H1 (cell line): ENCODE data around the gene MYL5. TPM values are rescaled to one million over a fixed set of nuclear protein-coding genes. Genes with fewer than 3 reads are reported as not detected.

Experiments used
- CBX8 ChIP-seq: fragments of 300-800, 300-1000 bp; sonication (generic); IDR thresholded peaks from 2 replicates; pipeline ENCODE4 v1.7.1; 2016; ENCODE audit warnings: low read depth, low read length, borderline replicate concordance
- E2F6 ChIP-seq: IDR thresholded peaks from 2 replicates; pipeline ENCODE4 v1.6.1; 2012; ENCODE audit warnings: inconsistent platforms
- EP300 ChIP-seq, 2 experiments: IDR thresholded peaks; 1 replicate in 1 of 2; 2 replicates in 1 of 2; pipeline ENCODE4 v1.6.1; 2011 to 2012; ENCODE audit warnings: low read depth in 2 of 2, low read length in 2 of 2, mild to moderate bottlenecking in 2 of 2, borderline replicate concordance in 1 of 2, inconsistent platforms in 1 of 2, moderate library complexity in 1 of 2
- HDAC6 ChIP-seq: IDR thresholded peaks from one replicate; pipeline ENCODE4 v1.7.1; 2012; ENCODE audit warnings: low read depth, mild to moderate bottlenecking, inconsistent platforms, low read length, moderate library complexity
- NANOG ChIP-seq: IDR thresholded peaks from 2 replicates; pipeline ENCODE4 v1.6.1; 2011; ENCODE audit warnings: low read length, low read depth, mild to moderate bottlenecking, inconsistent platforms; ENCODE audit not compliant: insufficient read depth, poor library complexity, severe bottlenecking
- polyA plus RNA-seq, 7 experiments: library from polyadenylated mRNA; depleted of rRNA in 3 of 7; stranded (reverse) in 5 of 7; unstranded in 2 of 7; fragments of >200 nt in 5 of 7; fragments of 200-250 nt in 2 of 7; gene quantifications; 1 replicate in 5 of 7; 2 replicates in 1 of 7; 4 replicates in 1 of 7; pipeline versions ENCODE4 v1.2.1 to v1.2.3, GENCODE V29; 2011 to 2013; ENCODE audit warnings: missing spikeins in 2 of 7, mixed read lengths in 2 of 7
- total RNA-seq: library from RNA; stranded (reverse); fragmentation: NEBNext Ultra II Directional; extraction: Animal tissue kit (Norgen Biotek cat#: 25700); gene quantifications from 2 replicates; pipeline ENCODE4 v1.2.1, GENCODE V29; 2021

Gene MYL5
- total and polyA plus RNA-seq, 2 of the 8 experiments (the other 6 are each of a cell fraction or from before 2014, with no cell fraction given), result 5.7 to 6.8 TPM

- TF ChIP-seq HDAC6 (no peak), CBX8 (no peak), NANOG (no peak), E2F6 (no peak), EP300 (IDR thresholded peaks at IDR 0.05; ENCODE audit: borderline replicate concordance in 1 of 2, low read depth in 2 of 2, low read length in 2 of 2) (no peak)
Observed at GRCh38 chr4:709348-709747, 35.0 kb downstream of the MYL5 start (continued).
